HepG2 (cell line): ENCODE measurements around the gene STK11. TPM values are rescaled to one million over a fixed set of nuclear protein-coding genes. Genes with fewer than 3 reads are reported as not detected.
A peak's percentile ranks its signal among the peaks of the same experiment; 100 is the strongest.

Source experiments
- AGO2 ChIP-seq: fragments of 200-400 bp; formaldehyde crosslinking; optimal IDR thresholded peaks from 2 replicates; pipeline ENCODE3; 2017; ENCODE audit warnings: mild to moderate bottlenecking, low read depth, low read length, moderate library complexity
- CHD4 ChIP-seq: fragments of 200-600 bp; sonication (generic); IDR thresholded peaks from 2 replicates; pipeline ENCODE4 v1.7.0; 2017; ENCODE audit warnings: mild to moderate bottlenecking, low read length, borderline replicate concordance
- FOSL2 ChIP-seq: sonication (generic); formaldehyde crosslinking; IDR thresholded peaks from 2 replicates; pipeline ENCODE4 v1.4.0; 2020; ENCODE audit warnings: missing genetic modification reagents
- FOXM1 ChIP-seq: sonication (generic); formaldehyde crosslinking; IDR thresholded peaks from 2 replicates; pipeline ENCODE4 v1.5.0; 2020; ENCODE audit warnings: missing genetic modification reagents
- HDAC6 ChIP-seq: fragments of 200-600 bp; sonication (generic); IDR thresholded peaks from 2 replicates; pipeline ENCODE4 v1.7.0; 2017; ENCODE audit warnings: mild to moderate bottlenecking, antibody characterized with exemption, low read length, low read depth
- HNRNPL ChIP-seq: fragments of 200-400 bp; formaldehyde crosslinking; IDR thresholded peaks from 2 replicates; pipeline ENCODE4 v1.6.1; 2017; ENCODE audit warnings: mild to moderate bottlenecking, low read depth, low read length
- IRX3 ChIP-seq: sonication (generic); formaldehyde crosslinking; IDR thresholded peaks from 2 replicates; pipeline ENCODE4 v1.8.1; 2023; ENCODE audit warnings: mild to moderate bottlenecking, low read depth, missing genetic modification reagents, borderline replicate concordance
- MATR3 ChIP-seq: sonication (generic); formaldehyde crosslinking; IDR thresholded peaks from 2 replicates; pipeline ENCODE4 v1.4.0; 2020; ENCODE audit warnings: missing genetic modification reagents
- SNAI1 ChIP-seq: sonication (generic); formaldehyde crosslinking; IDR thresholded peaks from 2 replicates; pipeline ENCODE4 v1.5.0; 2020; ENCODE audit warnings: mild to moderate bottlenecking, missing genetic modification reagents, borderline replicate concordance
- ZC3H4 ChIP-seq: sonication (generic); formaldehyde crosslinking; IDR thresholded peaks from 2 replicates; pipeline ENCODE4 v1.4.0; 2020; ENCODE audit warnings: missing genetic modification reagents, borderline replicate concordance
- ZFP82 ChIP-seq: sonication (generic); formaldehyde crosslinking; IDR thresholded peaks from 2 replicates; pipeline ENCODE4 v1.5.1; 2020; ENCODE audit warnings: mild to moderate bottlenecking, missing genetic modification reagents, borderline replicate concordance
- ZKSCAN1 ChIP-seq: fragments of 150-350 bp; IDR thresholded peaks from 2 replicates; pipeline ENCODE4 v1.6.1; 2014; ENCODE audit warnings: low read length
- ZNF205 ChIP-seq: IDR thresholded peaks from 2 replicates; pipeline ENCODE4 v1.6.1; 2018; ENCODE audit warnings: missing biosample characterization, missing genetic modification reagents
- ZNF230 ChIP-seq: sonication (generic); formaldehyde crosslinking; IDR thresholded peaks from 2 replicates; pipeline ENCODE4 v1.4.0; 2020; ENCODE audit warnings: mild to moderate bottlenecking, missing genetic modification reagents
- ZNF484 ChIP-seq: sonication (generic); formaldehyde crosslinking; IDR thresholded peaks from 2 replicates; pipeline ENCODE4 v1.5.1; 2020; ENCODE audit warnings: mild to moderate bottlenecking, low read depth, missing genetic modification reagents, borderline replicate concordance
- ZNF530 ChIP-seq: sonication (generic); formaldehyde crosslinking; IDR thresholded peaks from 2 replicates; pipeline ENCODE4 v1.5.0; 2020; ENCODE audit warnings: low read depth, mild to moderate bottlenecking, missing genetic modification reagents
- ZNF652 ChIP-seq: IDR thresholded peaks from 2 replicates; pipeline ENCODE4 v1.6.1; 2016; ENCODE audit warnings: low read depth, borderline replicate concordance
- ZNF713 ChIP-seq: sonication (generic); formaldehyde crosslinking; IDR thresholded peaks from 2 replicates; pipeline ENCODE4 v1.4.0; 2020; ENCODE audit warnings: mild to moderate bottlenecking, missing genetic modification reagents
- ZNF724P ChIP-seq: sonication (generic); formaldehyde crosslinking; IDR thresholded peaks from 2 replicates; pipeline ENCODE4 v1.8.0; 2022; ENCODE audit warnings: missing genetic modification reagents, borderline replicate concordance
- ZNF790 ChIP-seq: sonication (generic); formaldehyde crosslinking; IDR thresholded peaks from 2 replicates; pipeline ENCODE4 v1.8.0; 2022; ENCODE audit warnings: missing genetic modification reagents, mild to moderate bottlenecking, borderline replicate concordance
- ZSCAN21 ChIP-seq: sonication (generic); formaldehyde crosslinking; IDR thresholded peaks from 2 replicates; pipeline ENCODE4 v1.8.0; 2022; ENCODE audit warnings: mild to moderate bottlenecking, missing genetic modification reagents, moderate library complexity, borderline replicate concordance
- ZSCAN31 ChIP-seq: sonication (generic); formaldehyde crosslinking; IDR thresholded peaks from 2 replicates; pipeline ENCODE4 v1.5.0; 2020; ENCODE audit warnings: low read depth, mild to moderate bottlenecking, missing genetic modification reagents
- polyA plus RNA-seq, 8 experiments: library from polyadenylated mRNA; depleted of rRNA in 3 of 8; stranded (reverse) in 7 of 8; unstranded in 1 of 8; fragments of >200 nt; fragmentation: Illumina TruSeq in 4 of 8; extraction: Trizol in 4 of 8; gene quantifications; 2 replicates each; pipeline versions ENCODE4 v1.2.1 to v1.2.3, GENCODE V29; 2011 to 2016; ENCODE audit warnings: low read depth in 4 of 8, missing spikeins in 1 of 8, mixed read lengths in 1 of 8; ENCODE audit not compliant: insufficient read depth in 1 of 8
- total RNA-seq, 5 experiments: library from RNA; depleted of rRNA; stranded (reverse); fragments of >200 nt; fragmentation: Illumina TruSeq; extraction: Trizol; gene quantifications; 2 replicates each; pipeline ENCODE4 v1.2.3, GENCODE V29; 2016; ENCODE audit warnings: low read depth in 1 of 5
- TF ChIP-seq, protein P1 (sequence below): sonication (generic); formaldehyde crosslinking; conservative IDR thresholded peaks from 2 replicates; pipeline ENCODE4 v1.4.0; 2020; ENCODE audit warnings: missing genetic modification reagents
- TF ChIP-seq, protein P2 (sequence below): IDR thresholded peaks from 2 replicates; pipeline ENCODE4 v1.6.1; 2016; ENCODE audit warnings: low read depth, missing genetic modification reagents, missing compliant biosample characterization

STK11 gene
- total and polyA plus RNA-seq, 2 of the 13 experiments (the other 11 are each of a cell fraction or from before 2014, with no cell fraction given) = 27.5 to 43.6 TPM

GRCh38 chr19:1269478-1270212, 64.1 kb downstream of the STK11 start (continued):
- no peak for TF ChIP-seq FOXM1
- 0 out of 2 replicates have a peak, but pooled peaks have one; percentile 27 for TF ChIP-seq ZNF790 (CRISPR knock-in tag)
- TF ChIP-seq CHD4 = no peak
- TF ChIP-seq ZNF724P = 0 out of 2 replicates have a peak, but pooled peaks have one; percentile 36
- TF ChIP-seq HNRNPL = 0 out of 2 replicates have a peak, but pooled peaks have one; percentile 23
- TF ChIP-seq SNAI1 = no peak
- TF ChIP-seq FOSL2 = no peak
- no peak for TF ChIP-seq ZNF652
- TF ChIP-seq ZNF530 (CRISPR knock-in tag) = 0 out of 2 replicates have a peak, but pooled peaks have one; percentile 70
- TF ChIP-seq ZKSCAN1 = no peak
- TF ChIP-seq ZNF205 (CRISPR knock-in tag) = no peak
- TF ChIP-seq MATR3 = no peak
- peak; percentile 40; the same call in 1 of the 2 replicates for TF ChIP-seq ZNF230 (CRISPR knock-in tag)
- TF ChIP-seq ZNF713 (CRISPR knock-in tag) = no peak
- no peak for TF ChIP-seq ZFP82 (CRISPR knock-in tag)
- TF ChIP-seq ZNF484 (CRISPR knock-in tag) = no peak
- no peak for TF ChIP-seq HDAC6
- peak; percentile 99 for TF ChIP-seq AGO2
- TF ChIP-seq IRX3 = no peak
- no peak; the same call in none of the 2 replicates for TF ChIP-seq ZSCAN31
- TF ChIP-seq, protein P1, sequence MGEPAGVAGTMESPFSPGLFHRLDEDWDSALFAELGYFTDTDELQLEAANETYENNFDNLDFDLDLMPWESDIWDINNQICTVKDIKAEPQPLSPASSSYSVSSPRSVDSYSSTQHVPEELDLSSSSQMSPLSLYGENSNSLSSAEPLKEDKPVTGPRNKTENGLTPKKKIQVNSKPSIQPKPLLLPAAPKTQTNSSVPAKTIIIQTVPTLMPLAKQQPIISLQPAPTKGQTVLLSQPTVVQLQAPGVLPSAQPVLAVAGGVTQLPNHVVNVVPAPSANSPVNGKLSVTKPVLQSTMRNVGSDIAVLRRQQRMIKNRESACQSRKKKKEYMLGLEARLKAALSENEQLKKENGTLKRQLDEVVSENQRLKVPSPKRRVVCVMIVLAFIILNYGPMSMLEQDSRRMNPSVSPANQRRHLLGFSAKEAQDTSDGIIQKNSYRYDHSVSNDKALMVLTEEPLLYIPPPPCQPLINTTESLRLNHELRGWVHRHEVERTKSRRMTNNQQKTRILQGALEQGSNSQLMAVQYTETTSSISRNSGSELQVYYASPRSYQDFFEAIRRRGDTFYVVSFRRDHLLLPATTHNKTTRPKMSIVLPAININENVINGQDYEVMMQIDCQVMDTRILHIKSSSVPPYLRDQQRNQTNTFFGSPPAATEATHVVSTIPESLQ = no peak
- TF ChIP-seq, protein P2, sequence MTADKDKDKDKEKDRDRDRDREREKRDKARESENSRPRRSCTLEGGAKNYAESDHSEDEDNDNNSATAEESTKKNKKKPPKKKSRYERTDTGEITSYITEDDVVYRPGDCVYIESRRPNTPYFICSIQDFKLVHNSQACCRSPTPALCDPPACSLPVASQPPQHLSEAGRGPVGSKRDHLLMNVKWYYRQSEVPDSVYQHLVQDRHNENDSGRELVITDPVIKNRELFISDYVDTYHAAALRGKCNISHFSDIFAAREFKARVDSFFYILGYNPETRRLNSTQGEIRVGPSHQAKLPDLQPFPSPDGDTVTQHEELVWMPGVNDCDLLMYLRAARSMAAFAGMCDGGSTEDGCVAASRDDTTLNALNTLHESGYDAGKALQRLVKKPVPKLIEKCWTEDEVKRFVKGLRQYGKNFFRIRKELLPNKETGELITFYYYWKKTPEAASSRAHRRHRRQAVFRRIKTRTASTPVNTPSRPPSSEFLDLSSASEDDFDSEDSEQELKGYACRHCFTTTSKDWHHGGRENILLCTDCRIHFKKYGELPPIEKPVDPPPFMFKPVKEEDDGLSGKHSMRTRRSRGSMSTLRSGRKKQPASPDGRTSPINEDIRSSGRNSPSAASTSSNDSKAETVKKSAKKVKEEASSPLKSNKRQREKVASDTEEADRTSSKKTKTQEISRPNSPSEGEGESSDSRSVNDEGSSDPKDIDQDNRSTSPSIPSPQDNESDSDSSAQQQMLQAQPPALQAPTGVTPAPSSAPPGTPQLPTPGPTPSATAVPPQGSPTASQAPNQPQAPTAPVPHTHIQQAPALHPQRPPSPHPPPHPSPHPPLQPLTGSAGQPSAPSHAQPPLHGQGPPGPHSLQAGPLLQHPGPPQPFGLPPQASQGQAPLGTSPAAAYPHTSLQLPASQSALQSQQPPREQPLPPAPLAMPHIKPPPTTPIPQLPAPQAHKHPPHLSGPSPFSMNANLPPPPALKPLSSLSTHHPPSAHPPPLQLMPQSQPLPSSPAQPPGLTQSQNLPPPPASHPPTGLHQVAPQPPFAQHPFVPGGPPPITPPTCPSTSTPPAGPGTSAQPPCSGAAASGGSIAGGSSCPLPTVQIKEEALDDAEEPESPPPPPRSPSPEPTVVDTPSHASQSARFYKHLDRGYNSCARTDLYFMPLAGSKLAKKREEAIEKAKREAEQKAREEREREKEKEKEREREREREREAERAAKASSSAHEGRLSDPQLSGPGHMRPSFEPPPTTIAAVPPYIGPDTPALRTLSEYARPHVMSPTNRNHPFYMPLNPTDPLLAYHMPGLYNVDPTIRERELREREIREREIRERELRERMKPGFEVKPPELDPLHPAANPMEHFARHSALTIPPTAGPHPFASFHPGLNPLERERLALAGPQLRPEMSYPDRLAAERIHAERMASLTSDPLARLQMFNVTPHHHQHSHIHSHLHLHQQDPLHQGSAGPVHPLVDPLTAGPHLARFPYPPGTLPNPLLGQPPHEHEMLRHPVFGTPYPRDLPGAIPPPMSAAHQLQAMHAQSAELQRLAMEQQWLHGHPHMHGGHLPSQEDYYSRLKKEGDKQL (CRISPR knock-in tag) = no peak
- TF ChIP-seq ZC3H4 = peak; percentile 96
- TF ChIP-seq ZSCAN21 (CRISPR knock-in tag) = no peak
